DMS 273 treated with DMSO at 0.1 percent for 48 hours (cell line): ENCODE measurements around the gene RASA4.
"Not testable (repeated sequence)": the region's sequence is repeated elsewhere in the genome, so short reads cannot be mapped to it uniquely, and the experiment has no call there.

Experiments
- DNase-seq: peaks from one replicate; lab custom pipeline; 2025; lab: John Stamatoyannopoulos, UW

Gene RASA4

DNA sequence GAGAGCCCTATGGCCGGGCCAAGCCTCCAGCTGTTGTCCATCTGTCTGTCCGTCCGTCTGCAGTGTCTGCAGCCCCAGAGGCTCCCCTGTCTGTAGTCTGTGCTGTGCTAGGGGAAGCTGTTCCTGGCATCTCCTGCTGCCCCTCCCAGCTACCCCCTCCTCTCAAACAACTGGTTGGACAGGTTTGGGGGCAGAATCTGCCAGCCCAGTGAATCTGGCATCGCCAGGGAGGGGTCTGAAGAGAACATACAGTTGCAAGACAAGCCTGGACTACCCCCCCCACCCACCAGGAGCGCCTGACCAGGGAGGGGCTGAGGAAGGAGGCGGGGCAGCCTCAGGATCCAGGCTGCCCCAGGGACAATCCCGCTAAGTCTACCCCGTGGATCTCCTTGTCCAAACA lies 73.0 kb downstream of the RASA4 start, which contains the start of gene UPK3BL2:
Gene UPK3BL2, minus strand, starts transcription at position 101 of the 400 bp plus-strand sequence. Its CDS starts 60 bp downstream, at position 41.
- DNase-seq, result not testable (repeated sequence)

GRCh38 chr7:102542771-102543170 lies 73.8 kb downstream of the RASA4 start:
- DNase-seq, result not testable (repeated sequence)

- DNase-seq, result not testable (repeated sequence)
These were observed 74.5 kb downstream of the RASA4 start for GRCh38 chr7:102542083-102542482.

DNA sequence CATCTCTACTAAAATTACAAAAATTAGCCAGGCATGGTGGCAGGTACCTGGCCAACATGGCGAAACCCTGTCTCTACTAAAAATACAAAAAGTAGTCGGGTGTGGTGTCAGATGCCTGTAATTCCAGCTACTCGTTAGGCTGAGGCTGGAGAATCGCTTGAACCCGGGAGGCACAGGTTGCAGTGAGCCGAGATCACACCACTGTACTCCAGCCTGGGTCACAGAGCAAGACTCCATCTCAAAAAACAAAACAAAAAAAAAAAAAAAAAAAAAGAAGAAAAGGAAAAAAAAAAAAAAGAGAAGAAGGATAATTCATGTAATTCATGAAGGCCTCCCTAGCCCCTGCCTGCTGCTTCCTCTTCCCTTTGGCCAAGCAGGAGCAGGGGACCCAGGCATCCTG lies 76.0 kb downstream of the RASA4 start:
- DNase-seq, result not testable (repeated sequence)

GRCh38 chr7:102535062-102535615 lies 81.4 kb downstream of the RASA4 start:
- not testable (repeated sequence) for DNase-seq

DNA sequence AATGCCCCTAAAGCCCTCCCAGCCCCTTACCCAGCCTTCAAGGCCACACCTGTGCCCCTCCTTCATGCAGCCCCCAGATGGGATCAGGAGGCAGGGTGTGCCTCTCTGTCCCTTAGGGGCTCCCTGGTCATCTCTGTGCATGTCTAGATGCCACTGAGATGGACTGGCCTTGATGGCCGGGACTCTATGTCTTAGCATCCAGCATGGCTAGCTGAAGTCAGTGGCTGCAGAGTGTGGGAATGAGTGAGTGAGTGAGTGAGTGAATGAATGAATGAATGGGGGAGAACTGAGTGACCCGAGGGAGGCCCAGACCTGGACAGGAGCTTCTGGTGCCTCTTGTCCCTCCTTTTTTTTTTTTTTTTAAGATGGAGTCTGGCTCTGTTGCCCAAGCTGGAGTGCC lies 84.4 kb downstream of the RASA4 start:
- not testable (repeated sequence) for DNase-seq

DNA sequence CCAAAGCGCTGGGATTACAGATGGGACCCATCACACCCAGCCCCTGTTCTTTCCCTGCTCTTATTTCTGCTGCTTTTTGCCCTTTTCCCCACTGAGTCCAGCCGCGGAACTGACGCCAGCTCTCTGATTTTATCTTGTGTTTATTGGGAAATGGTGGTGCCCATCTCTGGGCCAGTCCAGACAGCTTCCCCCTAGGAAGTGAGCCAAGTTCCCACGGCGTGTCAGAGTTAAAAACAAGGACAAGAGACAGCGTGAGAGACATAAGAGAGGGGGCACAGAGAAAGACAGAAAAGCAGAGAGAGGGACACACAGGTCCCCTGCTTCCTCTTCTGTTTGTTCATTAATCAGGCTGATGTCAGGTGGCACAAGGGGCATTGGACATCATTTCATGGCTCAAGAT lies 85.0 kb downstream of the RASA4 start:
- DNase-seq, result not testable (repeated sequence)

DNA sequence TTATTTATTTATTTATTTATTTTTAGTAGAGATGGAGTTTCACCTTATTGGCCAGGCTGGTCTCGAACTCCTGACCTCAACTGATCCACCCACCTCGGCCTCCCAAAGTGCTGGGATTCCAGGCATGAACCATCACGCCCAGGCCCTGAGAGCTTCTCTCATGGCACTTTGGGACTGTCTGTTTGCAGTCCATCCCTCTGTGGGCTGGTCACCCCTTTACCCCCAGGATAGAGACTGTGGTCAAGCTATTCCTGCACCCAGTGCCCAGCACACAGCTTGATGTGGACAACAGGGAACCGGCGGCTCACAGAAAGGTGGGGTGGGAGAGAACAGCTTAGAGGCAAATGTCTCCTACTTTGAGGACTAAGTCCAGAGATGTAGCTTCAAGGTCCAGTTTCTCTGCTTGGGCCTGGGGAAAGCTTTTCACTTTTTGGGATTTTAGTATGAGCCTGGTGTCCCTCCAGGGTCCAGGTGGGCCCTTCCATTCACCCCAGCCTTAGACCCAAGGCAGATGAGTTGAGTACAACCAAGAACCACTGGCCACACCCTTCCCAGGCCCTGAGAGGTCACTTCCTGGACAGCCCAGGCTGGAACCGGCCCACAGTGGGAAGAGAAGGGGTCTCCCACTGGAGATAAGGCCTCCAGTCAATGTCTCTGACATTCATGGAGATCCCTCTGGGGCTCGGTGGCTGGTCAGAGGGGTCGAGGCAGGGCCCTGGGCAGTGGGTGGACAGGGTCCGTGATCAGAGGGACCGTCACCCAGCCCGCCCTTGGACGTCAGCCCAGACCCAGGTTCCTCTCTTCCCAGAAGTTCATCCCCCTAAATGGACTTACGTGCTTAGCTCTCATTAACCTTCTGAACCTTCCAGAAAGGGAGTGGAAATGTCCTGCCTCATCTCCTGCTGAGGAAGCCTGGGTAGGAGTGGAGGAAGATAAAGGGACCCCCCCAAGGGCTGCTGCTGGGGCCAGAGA lies 88.4 kb downstream of the RASA4 start:
- not testable (repeated sequence) for DNase-seq

DNA sequence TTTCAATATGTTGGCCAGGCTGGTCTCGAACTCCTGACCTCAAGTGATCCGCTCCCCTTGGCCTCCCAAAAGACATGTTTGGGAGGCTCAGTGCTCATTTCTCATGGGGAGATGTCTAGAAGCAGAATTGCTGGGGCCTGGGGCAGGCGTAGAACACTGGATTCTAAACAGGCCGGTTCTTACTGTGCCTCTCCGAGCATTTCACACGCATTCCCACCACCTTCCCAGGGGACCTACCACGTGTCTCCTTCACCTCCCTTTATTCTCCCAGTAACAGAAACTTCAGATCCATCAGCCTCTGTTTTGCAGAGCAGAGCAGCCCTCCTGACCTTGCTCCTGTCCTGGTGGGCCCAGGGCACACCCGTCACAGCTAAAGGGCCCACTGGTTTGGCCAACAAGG lies 89.4 kb downstream of the RASA4 start:
- not testable (repeated sequence) for DNase-seq

DNA sequence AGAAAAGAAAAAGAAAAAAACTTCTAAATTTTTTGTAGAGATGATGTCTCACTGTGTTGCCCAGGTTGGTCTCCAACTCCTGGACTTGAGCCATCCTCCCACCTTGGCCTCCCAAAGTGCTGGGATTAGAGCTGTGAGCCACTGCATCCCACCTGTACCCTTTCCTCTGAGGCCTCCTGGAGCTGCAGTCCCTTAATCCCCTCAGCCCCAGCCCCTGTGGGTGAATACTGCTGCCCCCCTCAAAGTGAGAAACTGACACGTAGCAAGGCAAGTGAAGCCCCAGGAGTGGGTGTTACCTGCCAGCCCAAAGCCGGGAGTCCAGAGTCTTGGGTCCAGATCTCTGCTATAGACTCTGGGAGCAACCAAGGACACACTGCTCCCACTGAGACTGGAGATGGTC lies 91.8 kb downstream of the RASA4 start:
- not testable (repeated sequence) for DNase-seq
